Measurements from ENCODE around the gene CPLX3.

The CPLX3 gene

GRCh38 chr15:74788042-74788682 lies 38.3 kb upstream of the CPLX3 start:
- DNase-seq = no peak

- DNase-seq = no peak
Observed at GRCh38 chr15:74788683-74789151, 37.7 kb upstream of the CPLX3 start.

- DNase-seq = no peak
Observed at GRCh38 chr15:74789171-74789631, 37.2 kb upstream of the CPLX3 start.

GRCh38 chr15:74789741-74790079 lies 36.7 kb upstream of the CPLX3 start:
- DNase-seq = no peak

- DNase-seq = peak in 50 of 56 donors; percentile 32 to 88 (median 64)
Observed at GRCh38 chr15:74790080-74790916, 36.1 kb upstream of the CPLX3 start.

- DNase-seq = no peak
Observed at GRCh38 chr15:74791007-74791406, 35.4 kb upstream of the CPLX3 start.

GRCh38 chr15:74791667-74792066 lies 34.8 kb upstream of the CPLX3 start:
- DNase-seq = no peak

- peak in 1 of 56 donors; percentile 58 for DNase-seq
Observed at GRCh38 chr15:74792227-74793016, 34.0 kb upstream of the CPLX3 start.

- DNase-seq = peak in 1 of 56 donors; percentile 30
Observed at GRCh38 chr15:74793135-74794028, 33.0 kb upstream of the CPLX3 start.

GRCh38 chr15:74794248-74794969 lies 32.0 kb upstream of the CPLX3 start:
- no peak for DNase-seq

- no peak for DNase-seq
Observed at GRCh38 chr15:74794970-74795349, 31.5 kb upstream of the CPLX3 start.

GRCh38 chr15:74795966-74796625 lies 30.3 kb upstream of the CPLX3 start:
- DNase-seq = no peak

- DNase-seq = no peak
Observed at GRCh38 chr15:74798388-74799254, 27.8 kb upstream of the CPLX3 start.

GRCh38 chr15:74799255-74799855 lies 27.1 kb upstream of the CPLX3 start:
- no peak for DNase-seq

- peak in 45 of 56 donors; percentile 15 to 77 (median 55) for DNase-seq
Observed at GRCh38 chr15:74799856-74800558, 26.4 kb upstream of the CPLX3 start.

- DNase-seq = peak in 2 of 56 donors; percentile 32 to 64
Observed at GRCh38 chr15:74800559-74801094, 25.8 kb upstream of the CPLX3 start.
